Renal pelvis (tissue), 4 donors: ENCODE data around the gene SLC1A7. TPM values are rescaled to one million over a fixed set of nuclear protein-coding genes. Genes with fewer than 3 reads are reported as not detected.
A peak's percentile ranks its signal among the peaks of the same experiment; 100 is the strongest.

Experiments used
- DNase-seq: peaks from one replicate; pipeline ENCODE4 v3.0.0-alpha.2; 2013
- polyA plus RNA-seq, 3 donors: library from polyadenylated mRNA; unstranded; fragments of 120-200 nt; gene quantifications; one replicate each; pipeline ENCODE4 v1.2.1, GENCODE V29; 2013; ENCODE audit not compliant: insufficient read length in 3 of 3

SLC1A7 gene
- polyA plus RNA-seq, 3 donors = 0.08 to 0.09 (median 0.09) TPM

DNA sequence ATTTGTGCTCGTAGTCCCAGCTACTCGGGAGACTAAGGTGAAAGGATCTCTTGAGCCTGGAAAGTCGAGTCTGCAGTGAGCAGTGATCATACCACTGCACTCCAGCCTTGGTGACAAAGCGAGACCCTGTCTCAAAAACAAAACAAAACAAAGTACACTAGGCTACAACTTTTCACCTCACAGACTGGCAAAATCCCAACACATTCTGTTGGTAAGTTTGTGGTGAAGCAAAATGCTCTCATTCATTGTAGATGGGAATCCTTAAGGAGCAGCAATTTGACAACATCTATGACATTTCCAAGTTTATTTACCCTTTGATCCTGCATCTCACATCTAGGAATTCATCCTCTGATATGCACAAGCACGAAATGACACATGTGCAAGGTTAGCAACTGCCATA is 20.2 kb upstream of the SLC1A7 start:
- DNase-seq = no peak

DNA sequence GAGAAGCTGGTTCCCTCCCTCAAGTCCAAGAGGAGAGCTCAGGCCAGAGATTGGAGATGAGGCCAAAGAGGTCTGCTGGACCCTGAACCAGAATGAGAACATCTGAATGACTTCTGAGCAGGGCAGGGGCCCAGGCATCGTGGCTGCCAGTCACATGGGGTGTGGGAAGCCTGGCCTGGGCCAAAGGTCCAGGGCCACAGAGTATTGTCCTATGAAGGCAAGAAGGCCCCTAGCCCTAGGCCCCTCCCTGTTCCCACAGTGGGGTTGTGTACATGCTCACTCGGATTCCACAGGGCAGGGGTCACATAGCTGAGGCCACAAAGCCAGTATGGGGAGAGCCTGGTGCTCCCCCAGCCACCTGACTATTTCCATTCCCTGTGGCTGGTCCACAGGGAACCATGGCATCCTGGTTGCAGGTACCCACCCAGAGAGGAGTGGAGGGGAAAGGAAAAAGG is 18.5 kb upstream of the SLC1A7 start:
- no peak for DNase-seq

DNA sequence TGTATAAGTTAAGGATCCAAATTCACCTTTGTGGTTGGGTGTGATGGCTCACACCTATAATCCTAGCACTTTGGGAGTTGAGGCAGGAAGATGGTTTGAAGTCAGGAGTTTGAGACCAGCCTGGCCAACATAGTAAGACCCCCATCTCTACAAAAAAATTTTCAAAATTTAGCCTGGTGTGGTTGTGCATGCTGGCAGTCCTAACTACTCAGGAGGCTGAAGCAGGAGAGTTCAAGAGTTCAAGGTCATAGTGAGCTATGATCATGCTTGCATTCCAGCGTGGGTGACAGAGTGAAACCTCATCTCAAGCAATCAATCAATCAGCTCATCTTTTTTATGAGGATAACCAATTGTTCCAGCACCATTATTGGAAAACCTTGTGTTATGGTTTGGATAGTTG is 16.5 kb upstream of the SLC1A7 start:
- no peak for DNase-seq

- DNase-seq = no peak
Measured at GRCh38 chr1:53156783-53157182, 14.3 kb upstream of the SLC1A7 start.

DNA sequence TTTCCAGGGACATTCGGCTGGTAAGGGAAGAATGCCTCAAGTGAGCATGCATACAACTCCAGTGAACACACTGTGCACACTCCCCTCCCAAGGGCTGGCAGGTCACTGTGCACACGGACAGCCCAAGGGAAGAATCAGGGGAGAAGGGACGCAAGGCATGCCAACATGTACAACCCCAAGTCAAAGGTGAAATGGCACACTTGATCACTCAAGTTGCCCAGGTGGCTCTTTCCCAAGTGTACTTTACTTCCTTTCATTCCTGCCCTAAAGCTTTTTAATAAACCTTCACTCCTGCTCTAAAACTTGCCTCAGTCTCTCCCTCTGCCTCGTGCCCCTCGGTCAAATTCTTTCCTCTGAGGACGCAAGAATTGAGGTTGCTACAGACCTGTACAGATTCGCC is 13.5 kb upstream of the SLC1A7 start:
- DNase-seq = no peak

- no peak for DNase-seq
Measured at GRCh38 chr1:53155534-53155933, 13.1 kb upstream of the SLC1A7 start.

DNA sequence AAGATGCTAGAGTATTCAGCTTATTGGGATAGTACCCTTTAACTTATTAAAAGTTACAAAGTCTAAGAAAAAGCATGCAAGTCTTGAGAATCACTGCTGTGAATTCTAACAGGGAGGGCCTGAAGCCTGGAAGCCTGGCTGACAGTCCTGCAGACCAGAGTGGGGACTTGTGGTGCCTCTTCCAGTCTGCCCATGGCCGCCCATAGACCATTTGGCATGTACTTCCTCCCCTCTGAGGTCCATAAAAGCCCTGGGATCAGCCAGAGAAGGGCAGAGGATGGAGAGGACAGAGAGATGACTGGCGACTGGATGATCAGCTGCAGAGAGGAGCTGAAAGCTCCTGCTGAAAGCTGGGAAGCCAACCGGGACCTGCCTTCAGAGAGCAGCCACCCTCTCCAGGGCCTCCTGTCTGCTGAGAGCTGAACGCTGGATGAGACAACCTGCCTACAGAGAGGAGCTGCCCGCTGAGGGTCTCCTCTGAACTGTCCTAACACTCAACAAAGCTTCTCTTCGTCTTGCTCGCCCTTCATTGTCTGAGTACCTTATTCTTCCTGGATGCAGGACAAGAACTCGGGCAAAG is 12.5 kb upstream of the SLC1A7 start:
- no peak for DNase-seq

GRCh38 chr1:53153752-53154151 is 11.3 kb upstream of the SLC1A7 start:
- no peak for DNase-seq

- DNase-seq = no peak
Measured at GRCh38 chr1:53148123-53148522, 5.7 kb upstream of the SLC1A7 start.

DNA sequence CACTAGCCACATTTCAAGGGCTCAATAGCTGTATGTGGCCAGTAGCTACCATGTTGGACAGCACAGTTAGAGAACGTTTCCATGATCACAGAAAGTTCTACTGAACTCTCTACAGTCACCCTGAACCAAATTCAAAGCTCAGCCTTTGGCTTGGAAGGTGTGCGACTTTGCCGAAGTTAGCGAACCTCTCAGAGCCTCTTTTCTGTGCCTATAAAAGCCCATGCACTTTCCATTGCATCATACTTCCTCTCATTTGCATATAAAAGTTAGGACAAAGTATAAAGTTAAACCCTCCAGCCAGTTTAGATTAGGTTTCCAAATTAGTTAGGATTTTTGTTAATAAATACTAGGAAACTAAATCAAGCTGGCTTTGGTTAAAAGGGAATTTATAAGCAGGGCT is 4.7 kb upstream of the SLC1A7 start:
- peak; percentile 16 for DNase-seq

- peak; percentile 73 for DNase-seq
Measured at GRCh38 chr1:53145942-53146708, 3.7 kb upstream of the SLC1A7 start.

DNA sequence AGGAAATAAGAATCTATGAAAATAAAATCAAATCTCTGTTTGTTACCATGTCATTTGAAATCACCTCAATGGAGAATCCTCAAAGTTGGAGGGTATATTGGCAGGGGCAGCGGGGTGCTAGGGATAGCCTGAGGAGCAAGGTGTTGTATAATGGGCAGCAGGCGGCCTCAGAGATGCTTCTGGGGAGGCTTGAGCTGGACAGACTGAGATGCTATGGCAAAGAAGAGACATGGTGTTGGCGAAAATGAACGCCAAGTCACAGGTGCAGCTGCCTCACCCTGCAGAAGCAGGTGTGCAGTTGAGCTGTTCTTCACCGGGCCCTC is 3.1 kb upstream of the SLC1A7 start:
- no peak for DNase-seq

- DNase-seq = no peak
Measured at GRCh38 chr1:53145051-53145600, 2.7 kb upstream of the SLC1A7 start.

DNA sequence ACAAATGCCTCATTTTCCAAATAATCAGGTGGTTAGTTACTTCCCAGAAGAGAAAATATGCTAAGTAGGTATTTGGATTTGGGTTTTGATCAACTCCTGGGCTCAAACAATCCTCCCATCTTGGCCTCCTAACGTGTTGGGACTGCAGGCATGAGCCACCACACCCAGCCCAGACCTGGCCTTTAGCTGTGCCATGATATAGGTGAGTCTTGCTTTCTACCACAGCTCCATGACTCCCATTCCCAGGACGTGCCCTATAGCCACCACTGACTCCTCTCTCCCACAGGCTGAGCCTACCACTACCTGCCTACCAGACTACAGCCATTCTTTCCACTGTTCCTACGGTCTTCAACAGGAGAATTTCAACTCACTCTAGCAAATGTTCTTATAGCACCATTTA is 1.8 kb upstream of the SLC1A7 start:
- no peak for DNase-seq

DNA sequence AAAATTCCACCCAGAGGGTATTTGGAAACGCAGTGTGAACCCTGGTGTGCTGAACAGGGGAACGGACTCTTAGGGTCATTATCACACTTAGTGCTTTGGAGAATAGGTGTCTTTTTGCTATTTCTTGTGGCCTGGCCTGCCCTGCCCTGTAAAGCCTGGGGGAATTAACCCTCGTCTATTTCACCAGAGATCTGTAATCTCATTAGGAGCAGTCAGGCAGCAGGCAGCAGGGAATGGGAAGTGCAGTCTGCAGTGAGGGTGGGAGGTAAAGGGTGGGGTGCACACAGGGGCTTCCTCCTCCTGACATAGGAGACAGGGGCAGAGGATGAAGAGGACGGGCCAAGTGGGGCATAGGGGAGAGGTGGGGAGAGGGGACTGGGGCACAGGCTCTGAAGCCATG is 1.1 kb upstream of the SLC1A7 start:
- DNase-seq = no peak

DNA sequence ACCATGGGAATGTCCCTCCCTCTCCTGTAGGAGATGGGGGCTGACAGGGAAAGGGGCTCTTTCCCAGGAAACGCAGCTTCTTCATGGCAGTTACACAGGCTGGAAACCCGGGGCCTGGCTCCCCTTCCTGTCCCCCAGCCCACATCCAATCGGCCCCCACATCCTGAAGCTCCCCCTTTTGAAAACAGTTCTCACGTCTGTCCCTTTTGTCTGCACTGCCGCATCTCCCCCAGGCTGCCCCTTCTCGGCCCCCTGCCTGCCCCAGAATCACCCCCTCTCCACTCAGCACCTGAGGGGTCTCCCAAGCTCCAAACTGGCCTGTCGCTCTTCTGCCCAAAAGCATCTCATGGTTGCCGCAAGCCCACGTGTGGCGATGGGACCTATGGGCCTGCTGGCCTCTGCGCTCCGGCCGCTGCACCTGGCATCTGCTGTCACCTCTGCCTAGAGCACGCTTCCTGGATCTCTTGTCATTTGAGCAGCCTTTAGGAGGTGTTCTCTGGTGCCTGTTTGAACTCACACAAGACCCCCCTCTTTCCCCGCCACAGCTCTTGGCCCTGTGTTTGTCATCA is 867 bp downstream of the SLC1A7 start:
- DNase-seq = no peak

- DNase-seq = no peak
Measured at GRCh38 chr1:53140451-53140850, 2.0 kb downstream of the SLC1A7 start.

- no peak for DNase-seq
Measured at GRCh38 chr1:53139951-53140361, 2.5 kb downstream of the SLC1A7 start.

GRCh38 chr1:53138991-53139884 is 3.2 kb downstream of the SLC1A7 start:
- DNase-seq = no peak

DNA sequence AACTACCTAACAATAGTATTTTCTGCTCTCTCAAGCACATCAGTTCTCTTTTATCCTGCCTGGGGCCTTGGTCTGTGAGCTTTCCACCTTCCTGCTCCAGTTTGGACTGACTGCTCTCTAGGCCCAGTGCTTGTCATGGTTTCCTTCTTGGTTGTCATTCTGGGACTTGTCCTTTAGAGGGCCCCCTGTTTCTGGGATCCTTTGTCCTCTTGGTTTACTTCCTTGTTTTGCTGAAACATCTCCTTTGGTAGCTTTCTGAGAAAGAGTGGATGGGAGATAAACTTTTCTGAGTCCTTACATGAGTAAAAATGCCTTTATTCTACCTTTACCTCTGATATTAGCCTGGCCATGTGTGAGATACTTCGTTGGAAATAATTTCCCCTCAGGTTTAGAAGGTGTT is 4.7 kb downstream of the SLC1A7 start:
- no peak for DNase-seq

DNA sequence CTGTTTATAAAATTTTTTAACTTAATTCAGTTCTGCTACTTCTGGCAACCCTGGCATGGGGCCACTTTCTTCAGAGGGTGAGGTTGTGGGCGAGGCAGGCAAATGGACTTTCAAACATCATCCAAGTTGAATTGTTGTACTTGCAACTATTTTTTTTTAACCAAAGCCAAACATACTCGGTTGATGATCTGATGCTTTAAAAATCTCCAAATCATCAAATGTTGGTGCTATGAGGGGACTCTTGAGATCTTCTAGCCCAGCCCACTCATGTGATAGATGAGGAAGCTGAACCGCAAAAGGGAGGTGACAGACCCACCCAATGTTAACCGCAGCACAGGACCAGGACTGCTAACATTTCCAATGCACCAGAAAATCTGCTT is 6.7 kb downstream of the SLC1A7 start:
- no peak for DNase-seq
